ENCODE measurements around the gene TMEM61.
"Not testable (repeated sequence)": the region's sequence is repeated elsewhere in the genome, so short reads cannot be mapped to it uniquely, and the experiment has no call there.

TMEM61 gene

GRCh38 chr1:54962612-54963395 lies 17.6 kb upstream of the TMEM61 start:
- DNase-seq (ENCODE audit: low read depth in 3 of 3) = no peak

- DNase-seq (ENCODE audit: low read depth in 3 of 3) = not testable (repeated sequence)
Observed at GRCh38 chr1:54963829-54964228, 16.6 kb upstream of the TMEM61 start.

DNA sequence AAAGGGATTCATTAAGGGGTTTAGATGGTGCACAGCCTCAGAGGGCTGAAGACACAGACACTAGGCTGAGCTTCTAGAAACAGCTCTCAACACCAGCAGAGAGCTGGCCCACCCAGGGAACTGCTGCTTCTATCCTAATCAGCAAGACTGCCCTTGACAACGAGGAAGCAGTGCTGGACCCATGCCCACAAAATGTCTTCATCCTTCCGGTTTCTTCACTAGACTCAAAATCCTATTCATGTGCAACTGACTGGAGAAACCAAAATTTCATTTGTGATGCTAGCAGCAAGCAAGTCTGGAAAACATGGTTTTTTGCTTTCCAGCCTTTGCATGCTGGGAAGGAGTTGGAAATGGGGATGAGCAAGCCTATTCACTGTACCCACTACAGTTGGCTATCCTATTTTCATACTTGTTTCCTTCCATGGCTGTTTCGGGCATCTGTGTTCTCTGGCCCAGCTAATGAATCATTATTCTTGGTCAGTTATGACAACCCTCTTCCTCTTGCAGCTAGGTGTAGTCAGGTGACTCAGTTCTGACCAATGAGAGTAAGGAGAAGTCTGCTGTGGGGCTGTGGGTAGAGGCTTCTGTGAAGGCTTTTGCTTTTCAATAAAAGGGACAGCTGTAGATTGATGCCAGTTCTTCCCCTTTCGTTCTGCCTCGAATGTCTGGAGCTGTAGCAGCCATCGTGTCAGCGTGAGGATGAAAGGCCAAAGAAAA lies 14.6 kb upstream of the TMEM61 start:
- no peak for DNase-seq (ENCODE audit: low read depth in 3 of 3)

DNA sequence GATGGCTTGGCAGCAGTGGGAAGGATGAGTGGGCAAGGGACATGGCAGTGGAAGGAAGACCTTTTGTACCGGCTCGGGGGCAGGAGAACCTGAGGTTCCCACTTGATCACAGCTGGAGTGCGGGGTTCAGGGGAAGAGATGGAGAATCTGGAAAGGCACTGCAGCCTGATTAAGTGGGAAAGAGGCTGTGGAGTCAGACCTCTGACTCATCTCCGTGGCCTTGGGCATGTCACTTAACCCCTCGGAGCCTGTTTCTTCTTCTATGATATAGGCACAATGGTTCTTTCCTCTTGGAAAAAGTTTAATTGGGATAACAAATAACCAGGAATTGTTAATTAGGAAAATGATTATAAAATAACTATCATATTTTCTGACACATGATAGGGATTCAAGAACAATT lies 13.1 kb upstream of the TMEM61 start:
- DNase-seq (ENCODE audit: low read depth in 3 of 3) = no peak

DNA sequence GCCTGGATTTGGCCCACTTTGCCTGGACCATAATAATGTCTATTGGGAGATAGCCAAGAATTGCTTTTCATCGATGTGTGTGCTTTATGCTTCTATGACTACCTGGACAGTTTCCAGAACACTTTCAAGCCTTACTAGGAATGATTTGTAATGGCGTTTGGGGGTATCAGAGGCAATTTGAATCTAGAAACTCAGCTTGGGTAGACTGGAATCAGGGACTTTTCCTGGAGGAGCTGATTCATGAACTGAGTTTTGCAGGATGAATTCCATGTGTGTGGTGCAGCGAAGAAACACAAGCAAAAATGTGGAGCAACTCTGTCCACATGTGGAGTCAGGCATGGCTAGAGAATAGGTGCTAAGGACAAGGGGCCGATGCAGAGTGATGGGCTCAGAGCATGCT lies 11.9 kb upstream of the TMEM61 start:
- no peak for DNase-seq (ENCODE audit: low read depth in 3 of 3)

GRCh38 chr1:54969879-54970278 lies 10.5 kb upstream of the TMEM61 start:
- DNase-seq (ENCODE audit: low read depth in 3 of 3) = no peak

DNA sequence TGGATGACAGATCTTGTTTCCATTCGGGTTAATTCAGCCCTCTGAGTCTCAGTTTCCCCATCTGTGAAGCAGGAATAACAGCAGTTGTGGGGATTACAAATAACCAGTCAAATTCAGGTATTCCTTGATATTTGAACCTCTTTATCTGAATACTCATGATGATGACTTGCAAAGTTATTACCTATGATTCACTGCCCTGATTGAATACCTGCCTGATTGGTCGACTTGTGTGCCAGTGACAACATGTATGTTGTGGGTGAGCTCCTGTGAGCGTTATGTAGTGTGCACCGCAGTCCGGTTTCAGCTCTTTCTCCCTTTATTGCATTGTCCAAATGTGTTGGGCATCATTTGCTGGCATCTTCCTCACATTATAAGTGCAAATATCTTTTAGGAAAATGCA lies 9.5 kb upstream of the TMEM61 start:
- no peak for DNase-seq (ENCODE audit: low read depth in 3 of 3)

- DNase-seq (ENCODE audit: low read depth in 3 of 3) = no peak
Observed at GRCh38 chr1:54971317-54971791, 9.1 kb upstream of the TMEM61 start.

DNA sequence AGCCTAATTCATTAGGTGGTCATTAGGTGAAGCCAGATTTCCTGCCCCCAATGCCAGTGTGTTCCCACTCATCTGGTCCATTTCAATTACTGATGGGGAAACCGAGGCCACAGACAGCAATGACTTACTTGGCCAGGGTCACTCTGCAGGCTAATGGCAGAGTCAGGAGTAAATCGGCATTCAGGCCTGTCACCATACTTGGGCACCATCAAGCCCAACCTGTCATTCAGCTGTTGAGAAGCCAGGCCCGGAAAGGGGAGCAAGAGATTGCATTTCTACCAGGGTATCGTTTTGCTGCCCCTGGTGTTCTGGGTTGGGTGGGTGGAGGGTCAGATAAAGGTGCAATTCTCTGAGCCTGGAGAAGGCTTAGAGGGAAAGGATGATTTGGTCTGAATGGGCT lies 8.0 kb upstream of the TMEM61 start:
- DNase-seq (ENCODE audit: low read depth in 3 of 3) = no peak

GRCh38 chr1:54973205-54973921 lies 7.1 kb upstream of the TMEM61 start:
- DNase-seq (ENCODE audit: low read depth in 3 of 3) = no peak

GRCh38 chr1:54975356-54976108 lies 4.9 kb upstream of the TMEM61 start:
- no peak for DNase-seq (ENCODE audit: low read depth in 3 of 3)

DNA sequence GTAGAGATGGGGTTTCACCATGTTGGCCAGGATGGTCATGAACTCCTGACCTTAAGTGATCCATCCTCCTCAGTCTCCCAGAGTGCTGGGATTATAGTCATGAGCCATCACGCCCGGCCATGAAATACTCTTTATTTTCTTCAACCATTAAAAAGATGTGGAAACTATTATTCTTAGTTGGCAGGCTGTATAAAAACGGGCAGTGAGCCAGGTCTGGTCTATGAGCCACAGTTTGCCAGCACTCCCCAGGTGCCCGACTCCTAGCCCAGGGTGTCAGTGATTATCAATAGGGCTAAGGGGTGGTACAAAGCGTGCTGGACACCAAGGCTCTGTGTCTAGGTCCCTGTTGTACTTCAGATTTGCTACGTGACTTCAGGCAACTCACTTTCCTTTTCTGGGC lies 3.7 kb upstream of the TMEM61 start:
- DNase-seq (ENCODE audit: low read depth in 3 of 3) = no peak

DNA sequence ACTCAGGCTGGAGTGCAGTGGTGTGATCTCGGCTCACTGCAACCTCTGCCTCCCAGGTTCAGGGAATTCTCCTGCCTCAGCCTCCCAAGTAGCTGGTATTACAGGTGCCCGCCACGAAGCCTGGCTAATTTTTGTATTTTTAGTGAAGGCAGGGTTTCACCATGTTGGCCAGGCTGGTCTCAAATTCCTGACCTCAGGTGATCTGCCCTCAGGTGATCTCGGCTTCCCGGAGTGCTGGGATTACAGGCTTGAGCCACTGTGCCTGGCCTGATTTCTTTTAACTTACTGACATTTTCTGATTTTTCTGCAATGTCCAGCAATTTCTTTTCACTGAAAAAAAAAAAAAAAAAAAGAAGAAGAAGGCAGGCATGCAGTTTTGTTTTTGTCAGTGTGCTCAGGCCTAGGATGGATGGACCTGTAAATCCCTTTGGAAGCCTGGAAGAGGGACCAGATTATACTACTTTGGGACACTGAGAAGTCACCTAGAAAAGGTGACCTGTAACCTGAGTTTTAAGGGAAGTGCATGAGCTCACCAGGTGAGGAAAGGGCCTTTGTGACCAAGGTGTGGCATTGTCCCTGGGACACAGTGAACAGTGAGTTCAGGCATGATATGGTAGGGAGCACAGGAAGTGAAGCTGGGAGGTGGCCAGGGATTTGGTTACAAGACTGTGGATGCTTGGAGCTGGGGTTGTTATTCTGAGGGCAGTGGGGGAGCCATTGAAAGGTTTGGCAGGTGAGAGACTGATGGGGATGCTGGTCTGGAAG lies 2.7 kb upstream of the TMEM61 start:
- DNase-seq (ENCODE audit: low read depth in 3 of 3) = no peak

GRCh38 chr1:54978528-54979326 lies 1.7 kb upstream of the TMEM61 start:
- no peak for DNase-seq (ENCODE audit: low read depth in 3 of 3)

- DNase-seq (ENCODE audit: low read depth in 3 of 3) = no peak
Observed at GRCh38 chr1:54979327-54979891, 1.0 kb upstream of the TMEM61 start.

DNA sequence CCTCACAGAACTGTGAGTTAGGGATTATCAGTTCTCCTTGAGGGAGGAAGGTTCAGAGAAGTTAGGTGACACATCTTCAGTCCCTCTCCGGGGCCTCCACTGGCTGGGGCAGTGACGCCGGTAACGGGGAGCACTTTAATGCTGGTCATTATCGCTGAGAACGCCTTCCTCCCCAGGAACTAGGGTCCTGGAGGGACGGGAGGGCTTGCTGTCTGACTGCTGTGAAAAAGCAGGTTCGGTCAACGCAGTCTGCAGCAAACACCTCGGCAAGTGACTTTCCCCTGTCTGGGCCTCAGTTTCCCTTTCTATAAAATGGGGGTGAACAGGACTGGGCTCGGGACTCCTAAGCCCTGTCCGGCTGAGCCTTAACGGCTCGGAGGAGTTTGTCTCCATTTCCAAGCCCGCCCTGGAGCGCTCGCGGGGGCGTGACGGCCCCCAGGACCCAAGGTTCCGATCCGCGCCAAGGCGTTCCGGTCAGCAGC lies 341 bp upstream of the TMEM61 start:
- no peak for DNase-seq (ENCODE audit: low read depth in 3 of 3)

DNA sequence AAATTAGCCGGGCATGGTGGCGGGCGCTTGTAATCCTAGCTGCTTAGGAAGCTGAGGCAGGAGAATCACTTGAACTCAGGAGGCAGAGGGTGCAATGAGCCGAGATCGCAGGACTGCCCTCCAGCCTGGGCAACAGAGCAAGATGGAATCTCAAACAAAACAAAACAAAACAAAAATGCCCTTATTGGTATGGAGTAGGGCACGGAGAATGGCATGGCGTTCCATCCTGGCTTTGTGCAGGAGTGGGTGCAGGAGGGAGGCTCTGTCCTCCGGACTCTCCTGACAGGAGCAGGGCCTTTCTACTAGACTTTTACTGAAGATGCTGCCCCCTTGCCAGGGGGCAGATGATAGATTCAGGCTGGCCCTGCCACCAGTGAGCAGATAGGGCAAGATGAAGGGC lies 1.0 kb downstream of the TMEM61 start:
- DNase-seq (ENCODE audit: low read depth in 3 of 3) = no peak

DNA sequence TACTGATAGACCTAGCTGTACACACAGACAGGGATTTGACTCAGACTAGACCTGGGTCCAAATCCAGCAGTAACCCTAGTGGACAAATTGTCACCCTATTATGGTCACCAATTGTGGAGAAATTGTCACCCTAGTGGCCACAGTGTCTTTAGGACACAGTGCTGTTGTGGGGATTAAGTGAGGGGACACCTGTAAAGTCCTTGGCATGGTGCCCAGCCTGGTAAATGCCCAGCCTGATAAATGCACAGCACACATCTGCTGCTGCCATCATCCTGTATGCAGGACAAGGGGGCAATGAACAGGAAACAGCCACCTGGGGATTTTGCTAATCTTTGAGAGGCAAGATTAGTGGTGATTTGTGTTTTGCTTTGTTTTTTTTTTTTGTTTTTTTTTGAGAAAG lies 2.3 kb downstream of the TMEM61 start:
- no peak for DNase-seq (ENCODE audit: low read depth in 3 of 3)

DNA sequence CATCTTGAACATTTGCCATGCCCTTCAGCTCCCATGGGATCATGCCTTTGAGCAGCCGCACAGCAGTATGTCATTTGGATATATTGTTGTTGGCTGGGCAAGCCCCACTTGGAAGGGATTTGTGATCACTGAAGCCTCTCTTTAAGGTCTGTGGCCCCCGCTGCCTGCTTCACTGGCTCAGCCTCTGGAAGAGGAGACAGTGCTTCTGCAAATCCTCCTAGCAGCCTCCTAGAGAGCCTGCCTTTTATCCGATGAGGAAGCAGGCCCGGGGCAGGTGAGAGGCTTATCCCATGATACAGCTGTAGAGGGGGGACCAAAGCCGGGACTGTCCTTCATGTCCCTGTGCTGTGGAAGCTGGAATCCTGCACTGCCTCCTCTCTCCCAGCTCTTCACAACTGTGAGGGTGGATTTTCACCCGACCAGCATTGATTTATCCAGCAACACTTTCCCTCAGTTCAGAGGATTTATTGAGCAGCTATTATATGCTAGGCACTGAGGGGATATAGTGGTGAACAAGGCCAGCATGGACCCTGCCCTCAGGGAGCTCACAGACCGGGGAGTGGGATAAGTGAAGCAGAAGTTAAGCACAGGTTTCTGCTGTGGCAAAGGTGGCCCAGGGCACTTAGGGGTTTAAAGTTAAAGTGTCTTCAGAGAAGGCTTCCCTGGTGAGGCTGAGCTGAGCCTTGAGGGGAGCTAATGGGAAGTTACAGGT lies 3.9 kb downstream of the TMEM61 start:
- no peak for DNase-seq (ENCODE audit: low read depth in 3 of 3)

Measured in stimulated activated CD4-positive, alpha-beta T cell treated with anti-CD3 and anti-CD28 coated beads, TNF-alpha, amount 100 ng/mL, for 24 hours (primary cell).